ENCODE data around the gene CYBA. TPM values are rescaled to one million over a fixed set of nuclear protein-coding genes. Genes with fewer than 3 reads are reported as not detected.

Gene CYBA
- total RNA-seq, 4 donors from 2014 or later, result 174 to 329 (median 245) TPM

DNA sequence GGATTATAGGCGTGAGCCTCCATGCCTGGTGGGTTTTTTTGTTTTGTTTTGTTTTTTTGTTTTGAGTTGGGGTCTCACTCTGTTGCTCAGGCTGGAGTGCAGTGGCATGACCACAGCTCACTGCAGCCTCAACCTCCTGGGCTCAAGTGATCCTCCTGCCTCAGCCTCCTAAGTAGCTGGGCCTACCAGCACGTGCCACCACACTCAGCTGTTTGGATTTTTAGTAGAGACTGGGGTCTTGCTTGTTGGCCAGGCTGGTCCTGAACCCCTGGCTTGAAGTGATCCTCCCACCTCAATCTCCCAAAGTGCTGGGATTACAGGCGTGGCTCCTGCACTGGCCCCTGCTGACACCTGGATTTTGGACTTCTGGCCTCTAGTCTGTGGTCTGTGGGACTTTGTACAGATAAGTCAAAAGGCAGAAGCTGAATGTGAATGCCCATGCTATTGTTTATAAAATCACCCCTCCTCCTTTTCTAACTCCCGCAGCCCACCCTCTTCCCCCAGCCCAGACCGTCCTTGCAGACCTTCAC, 29.8 kb upstream of the CYBA start:
- no peak for DNase-seq (ENCODE audit: low spot score)
- no peak for ATAC-seq (ENCODE audit: low FRiP score)
- TF ChIP-seq CTCF (IDR thresholded peaks at IDR 0.05), result no peak

DNA sequence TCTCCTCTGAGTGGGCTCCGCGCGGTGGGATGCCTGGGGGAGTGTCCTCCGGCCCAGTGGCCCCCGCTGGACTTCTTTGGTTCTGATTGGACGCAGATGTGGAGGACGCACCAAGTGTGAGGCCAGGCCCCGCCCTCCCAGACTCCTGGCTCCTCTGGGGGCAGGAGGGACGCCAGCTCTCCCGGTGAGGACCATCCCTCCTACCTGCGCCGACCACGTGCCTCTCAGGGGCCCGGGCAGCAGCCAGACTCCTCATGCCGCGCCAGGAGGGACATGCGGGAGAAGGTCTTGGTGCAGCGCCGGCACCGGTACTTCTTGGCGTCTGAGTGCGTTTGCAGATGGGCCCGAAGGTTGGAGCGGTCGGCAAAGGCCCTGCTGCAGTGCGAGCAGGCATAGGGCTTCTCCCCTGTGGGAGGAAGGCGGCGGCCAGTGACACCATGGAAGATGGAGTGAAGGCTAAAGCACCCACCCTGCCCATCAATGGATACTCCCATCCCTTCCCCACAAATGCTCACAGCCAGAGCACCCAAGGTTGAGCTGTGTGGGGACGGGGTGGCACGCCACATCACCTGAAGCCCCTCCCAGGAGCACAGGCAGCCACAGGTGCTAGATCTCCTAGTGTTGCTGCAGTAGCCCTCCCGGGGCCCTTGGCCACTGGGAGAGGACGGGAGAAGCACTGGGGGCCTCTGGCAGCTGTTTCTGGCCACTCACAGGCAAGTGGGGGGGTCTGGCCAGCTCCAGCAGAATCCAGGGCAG, 27.5 kb upstream of the CYBA start:
- no peak for DNase-seq (ENCODE audit: low spot score)
- no peak for ATAC-seq (ENCODE audit: low FRiP score)
- no peak for TF ChIP-seq CTCF (IDR thresholded peaks at IDR 0.05)

DNA sequence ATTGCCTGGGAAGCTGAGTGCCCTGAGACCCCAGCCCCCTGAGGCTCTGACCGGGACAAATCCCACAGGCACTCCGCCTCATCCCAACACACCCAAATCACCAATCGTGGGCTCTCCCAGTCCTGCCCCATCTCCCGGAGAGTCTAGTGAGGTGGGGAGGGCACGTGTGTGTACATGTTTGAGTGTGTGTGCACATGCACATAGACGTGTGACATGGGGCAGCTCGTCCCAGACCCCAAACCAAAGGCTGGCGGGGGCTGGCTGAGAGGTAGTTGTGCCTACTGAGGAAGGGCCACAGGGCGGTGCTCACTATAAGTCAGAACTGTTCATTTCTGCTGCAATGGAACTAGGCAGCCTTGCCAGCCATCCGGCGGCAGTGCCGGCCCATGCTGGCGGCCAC, 26.9 kb upstream of the CYBA start:
- DNase-seq (ENCODE audit: low spot score), result no peak
- no peak for TF ChIP-seq CTCF (IDR thresholded peaks at IDR 0.05)
- no peak for ATAC-seq (ENCODE audit: low FRiP score)

DNA sequence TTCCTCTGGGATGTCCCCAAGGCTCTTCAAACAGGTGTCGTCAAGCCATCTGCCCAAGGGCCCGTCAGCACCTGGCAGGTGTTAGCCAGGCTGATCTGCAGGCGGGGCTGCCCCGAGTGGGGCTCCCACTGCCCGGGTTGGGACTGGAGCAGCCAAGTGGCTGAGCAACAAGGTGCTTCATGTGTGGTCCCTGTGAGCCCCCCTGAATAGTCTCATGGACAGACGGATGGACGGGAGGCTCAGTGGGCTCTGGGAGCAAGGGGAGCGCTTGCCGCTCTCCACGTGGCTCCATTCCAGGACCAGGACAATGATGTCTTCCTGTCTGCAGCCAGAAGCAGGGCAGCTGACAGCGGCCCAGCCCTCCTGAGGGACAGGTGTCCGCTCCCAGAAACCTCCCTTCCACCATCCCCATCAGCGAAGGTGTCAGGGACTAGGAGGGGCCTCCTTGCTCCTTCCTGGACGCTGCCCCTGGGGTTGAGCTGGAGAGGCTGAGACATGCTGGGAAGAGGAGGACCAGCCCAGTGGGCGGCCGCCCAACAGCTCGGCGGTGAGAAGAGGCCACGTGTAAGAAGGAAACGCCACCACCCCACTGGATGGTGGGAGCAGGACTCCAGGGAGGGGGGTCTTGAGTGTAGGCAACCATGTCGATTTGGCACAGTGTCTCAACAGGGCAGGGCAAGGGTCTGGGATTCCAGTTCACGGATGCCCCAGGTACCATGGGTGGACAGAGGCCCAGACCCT, 25.8 kb upstream of the CYBA start:
- ATAC-seq (ENCODE audit: low FRiP score) (no peak), DNase-seq (ENCODE audit: low spot score) (no peak)

GRCh38 chr16:88673716-88674379, 23.0 kb upstream of the CYBA start:
- no peak for TF ChIP-seq CTCF (IDR thresholded peaks at IDR 0.05)
- no peak for ATAC-seq (ENCODE audit: low FRiP score)
- no peak for DNase-seq (ENCODE audit: low spot score)

More for the DNA sequence above, 25.8 kb upstream of the CYBA start:
- TF ChIP-seq CTCF (IDR thresholded peaks at IDR 0.05), result no peak

DNA sequence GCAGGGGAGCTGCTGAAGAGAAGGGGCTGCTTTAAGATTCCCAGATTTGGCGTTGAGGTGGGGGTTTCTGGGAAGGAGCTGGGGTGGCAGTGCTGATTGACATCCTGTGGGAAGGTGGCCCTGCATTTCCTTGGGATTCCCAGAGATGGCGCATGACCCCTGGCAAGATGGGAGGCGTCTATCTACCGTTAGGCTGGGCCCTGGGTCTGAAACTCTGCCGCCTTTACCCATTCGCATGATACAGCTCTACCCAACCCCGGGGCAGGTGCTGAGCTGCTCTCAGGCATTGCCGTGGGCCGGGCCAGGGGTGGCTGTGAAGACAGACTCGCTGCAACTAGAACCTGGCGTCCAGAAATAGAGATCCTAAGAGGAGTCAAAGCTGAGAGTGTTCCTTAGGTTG, 21.9 kb upstream of the CYBA start:
- DNase-seq (ENCODE audit: low spot score), result no peak
- no peak for ATAC-seq (ENCODE audit: low FRiP score)
- no peak for TF ChIP-seq CTCF (IDR thresholded peaks at IDR 0.05)

Measured in omental fat pad (tissue), 4 donors.